Thyroid gland (tissue), 4 donors: ENCODE measurements around the gene KIRREL2.

Experiments
- POLR2A ChIP-seq, 2 donors: fragments of 450-650 bp; IDR thresholded peaks; one replicate each; pipeline ENCODE4 v1.6.1; 2017; ENCODE audit warnings: antibody characterized with exemption in 2 of 2, mild to moderate bottlenecking in 2 of 2, moderate library complexity in 1 of 2
- TF ChIP-seq, protein P1 (sequence below), 6 experiments: fragments of 200-600 bp in 3 of 6; fragments of 450-650 bp in 3 of 6; sonication (generic) in 3 of 6; IDR thresholded peaks; one replicate each; pipeline ENCODE4 v1.5.1; 2016 to 2019; ENCODE audit warnings: antibody characterized with exemption in 6 of 6, mild to moderate bottlenecking in 2 of 6, inconsistent platforms in 1 of 6, moderate library complexity in 1 of 6

- TF ChIP-seq, protein P1, sequence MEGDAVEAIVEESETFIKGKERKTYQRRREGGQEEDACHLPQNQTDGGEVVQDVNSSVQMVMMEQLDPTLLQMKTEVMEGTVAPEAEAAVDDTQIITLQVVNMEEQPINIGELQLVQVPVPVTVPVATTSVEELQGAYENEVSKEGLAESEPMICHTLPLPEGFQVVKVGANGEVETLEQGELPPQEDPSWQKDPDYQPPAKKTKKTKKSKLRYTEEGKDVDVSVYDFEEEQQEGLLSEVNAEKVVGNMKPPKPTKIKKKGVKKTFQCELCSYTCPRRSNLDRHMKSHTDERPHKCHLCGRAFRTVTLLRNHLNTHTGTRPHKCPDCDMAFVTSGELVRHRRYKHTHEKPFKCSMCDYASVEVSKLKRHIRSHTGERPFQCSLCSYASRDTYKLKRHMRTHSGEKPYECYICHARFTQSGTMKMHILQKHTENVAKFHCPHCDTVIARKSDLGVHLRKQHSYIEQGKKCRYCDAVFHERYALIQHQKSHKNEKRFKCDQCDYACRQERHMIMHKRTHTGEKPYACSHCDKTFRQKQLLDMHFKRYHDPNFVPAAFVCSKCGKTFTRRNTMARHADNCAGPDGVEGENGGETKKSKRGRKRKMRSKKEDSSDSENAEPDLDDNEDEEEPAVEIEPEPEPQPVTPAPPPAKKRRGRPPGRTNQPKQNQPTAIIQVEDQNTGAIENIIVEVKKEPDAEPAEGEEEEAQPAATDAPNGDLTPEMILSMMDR (IDR thresholded peaks at IDR 0.05): no peak
- TF ChIP-seq POLR2A (IDR thresholded peaks at IDR 0.05): no peak
Observed at GRCh38 chr19:35885225-35885738, 28.6 kb downstream of the KIRREL2 start.
